Activated T-cell treated with anti-CD3 and anti-CD28 coated beads for 48 hours (primary cell): ENCODE results near the gene DNMT3A.

Experiments
- DNase-seq: peaks from one replicate; pipeline ENCODE4 v3.0.0-alpha.2; 2020; ENCODE audit warnings: low read depth

DNMT3A gene

DNA sequence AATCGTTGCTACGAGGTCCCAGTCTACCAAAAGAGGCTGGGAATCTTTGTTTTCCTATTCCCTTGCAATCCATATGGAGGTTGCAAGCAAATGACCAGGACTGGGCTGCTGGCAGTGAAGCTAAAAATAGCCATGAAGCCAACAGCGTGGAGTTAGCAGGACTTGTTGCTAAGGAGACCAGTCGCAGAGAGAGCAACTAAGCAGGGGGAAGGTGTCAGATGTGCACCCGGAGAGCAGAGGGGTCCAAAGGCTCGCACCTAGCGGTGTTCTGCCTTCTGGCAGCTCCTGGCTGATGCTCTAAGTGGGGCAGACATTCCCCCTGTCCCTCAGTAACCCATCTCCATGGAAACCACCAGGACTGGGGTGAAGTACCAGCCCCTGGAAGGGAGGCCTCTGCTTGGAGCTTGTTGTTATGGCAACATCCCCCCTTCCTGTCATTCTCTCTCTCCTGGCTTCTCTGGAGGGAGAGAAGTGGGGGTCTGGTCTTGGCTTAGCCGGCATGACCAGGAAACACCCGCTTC lies 84.6 kb downstream of the DNMT3A start:
- DNase-seq = no peak

DNA sequence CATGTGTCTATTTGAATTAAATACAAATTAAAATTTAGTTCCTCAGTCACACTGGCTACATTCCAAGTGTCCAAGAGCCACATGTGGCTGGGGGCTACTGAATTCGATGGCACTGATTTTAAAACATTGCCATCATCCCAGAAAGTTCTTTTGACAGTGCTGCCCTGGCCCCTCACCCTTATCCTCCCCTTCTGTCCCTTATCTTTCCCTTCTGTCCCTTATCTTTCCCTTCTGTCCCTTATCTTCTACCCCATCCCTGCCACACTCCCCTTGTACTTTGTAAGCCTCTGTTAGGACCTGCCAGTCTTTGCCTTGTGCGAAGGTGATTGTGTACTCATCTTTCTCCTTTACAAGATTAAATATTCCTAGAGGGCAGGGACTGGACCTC lies 85.2 kb downstream of the DNMT3A start:
- no peak for DNase-seq

DNA sequence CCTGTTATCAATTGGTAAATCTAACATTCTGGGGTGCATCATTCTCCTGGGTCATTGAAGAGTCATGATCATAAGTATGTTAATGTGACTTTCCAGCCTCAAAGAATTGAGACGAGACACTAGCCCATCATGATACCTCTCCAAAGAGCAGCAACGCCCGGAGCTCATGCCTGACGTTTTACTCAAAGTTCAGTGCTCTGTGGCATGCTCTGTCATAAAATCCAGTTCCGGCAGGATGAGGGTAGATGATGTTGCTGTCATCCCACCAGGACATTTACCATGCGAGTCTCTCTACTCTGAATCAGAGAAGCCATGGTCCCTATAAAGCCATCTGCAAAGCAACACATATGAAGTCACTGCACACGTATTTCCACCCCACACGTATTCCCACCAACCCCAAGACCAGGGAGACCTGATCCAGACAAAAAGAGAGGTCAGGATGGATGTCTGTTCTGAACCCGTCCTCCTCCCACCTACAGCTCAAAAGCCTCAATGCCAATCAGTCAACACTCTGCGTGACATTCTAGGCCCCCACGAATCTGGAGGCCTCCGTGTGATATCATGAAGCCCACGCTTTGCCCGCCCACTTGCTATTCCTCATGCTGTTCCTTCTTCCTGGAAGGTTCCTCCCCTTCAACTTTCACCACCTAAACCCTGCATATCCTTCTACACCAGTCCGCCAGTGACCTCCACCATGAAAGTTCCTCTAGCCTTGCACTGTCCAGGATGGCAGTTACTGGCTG lies 85.8 kb downstream of the DNMT3A start:
- no peak for DNase-seq

DNA sequence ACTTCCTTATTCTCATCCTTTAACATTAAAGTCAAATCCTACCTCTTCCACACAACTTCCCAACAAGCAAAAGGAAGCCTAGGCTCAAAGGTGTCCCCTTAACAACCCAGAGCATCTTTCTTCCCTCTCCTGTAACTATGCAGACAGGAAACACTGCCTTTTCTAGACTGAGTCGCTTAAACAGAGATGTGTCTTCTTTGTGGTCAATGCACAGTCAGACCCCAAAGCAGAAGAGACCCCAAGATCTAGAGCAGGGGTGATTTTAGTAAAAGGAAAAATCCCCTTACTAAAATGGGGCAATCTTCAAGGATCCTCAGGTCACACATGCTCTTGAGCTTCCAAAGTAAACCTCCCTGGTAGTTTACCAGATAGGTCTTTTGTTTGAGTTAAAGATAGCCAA lies 86.8 kb downstream of the DNMT3A start:
- no peak for DNase-seq

DNA sequence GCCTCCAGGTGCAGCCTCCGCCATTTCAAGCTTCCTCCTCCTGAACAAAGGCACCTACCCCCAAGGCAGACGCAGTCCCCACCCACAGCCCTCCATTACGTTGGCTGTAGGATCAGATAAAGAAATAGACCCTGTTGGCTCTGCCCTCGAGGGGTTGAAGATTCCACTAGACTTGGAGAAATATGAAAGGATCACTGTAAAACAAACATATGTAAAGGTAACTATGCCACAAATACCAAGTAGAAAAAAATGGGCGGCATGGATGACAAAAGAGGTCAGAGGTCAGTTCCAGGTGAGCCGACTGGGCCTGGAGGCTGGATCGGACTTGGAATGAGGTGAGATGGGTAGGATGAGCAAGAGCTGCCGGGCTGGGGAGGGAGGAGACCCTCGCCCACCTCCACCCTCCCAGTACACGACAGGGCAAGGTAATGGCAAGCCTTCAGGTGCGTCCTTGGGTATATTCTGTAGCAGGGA lies 88.5 kb downstream of the DNMT3A start:
- DNase-seq = no peak

DNA sequence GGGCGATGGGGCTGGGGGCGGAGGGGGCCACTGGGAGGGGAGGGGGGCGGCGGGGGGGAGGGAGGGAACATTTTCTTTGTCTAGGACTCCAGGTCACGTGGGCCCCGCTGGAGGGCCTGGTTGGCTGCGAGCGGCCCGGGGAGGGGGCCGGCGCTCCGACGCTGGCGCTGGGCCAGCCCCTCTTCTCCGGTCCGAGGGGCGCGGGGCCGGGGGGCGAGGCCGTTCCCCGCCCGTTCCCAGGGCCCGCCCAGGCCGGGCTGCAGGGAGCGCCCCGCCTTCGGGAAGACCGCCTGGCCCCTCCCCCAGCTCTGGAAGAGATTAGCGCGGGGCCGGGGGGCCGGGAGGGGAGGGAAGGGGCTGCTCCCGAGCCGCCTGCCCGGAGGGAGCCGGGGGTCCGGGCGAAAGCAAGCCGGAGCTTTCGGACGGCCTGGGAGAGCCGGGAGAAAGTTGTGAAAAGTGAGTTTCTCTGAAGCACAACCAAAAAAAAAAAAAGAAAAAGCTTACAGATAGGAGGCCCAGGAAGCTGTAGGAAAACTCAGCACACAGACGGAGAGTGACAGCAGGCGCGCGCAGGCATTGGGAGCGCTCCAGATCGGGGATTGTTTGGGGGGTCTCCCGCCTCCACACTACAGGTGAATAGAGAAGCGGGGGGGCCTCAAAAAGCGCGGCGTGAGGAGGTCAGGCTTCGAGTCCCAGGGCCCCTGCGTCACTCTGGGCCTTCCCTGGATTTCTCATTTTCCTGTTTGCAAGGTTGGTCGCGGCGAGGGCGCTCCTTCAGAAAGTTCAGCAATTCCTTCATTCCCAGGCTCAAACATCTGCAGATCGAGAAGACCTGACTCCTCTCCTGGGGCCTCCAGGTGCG lies 89.2 kb downstream of the DNMT3A start:
- peak; percentile 41 for DNase-seq

DNA sequence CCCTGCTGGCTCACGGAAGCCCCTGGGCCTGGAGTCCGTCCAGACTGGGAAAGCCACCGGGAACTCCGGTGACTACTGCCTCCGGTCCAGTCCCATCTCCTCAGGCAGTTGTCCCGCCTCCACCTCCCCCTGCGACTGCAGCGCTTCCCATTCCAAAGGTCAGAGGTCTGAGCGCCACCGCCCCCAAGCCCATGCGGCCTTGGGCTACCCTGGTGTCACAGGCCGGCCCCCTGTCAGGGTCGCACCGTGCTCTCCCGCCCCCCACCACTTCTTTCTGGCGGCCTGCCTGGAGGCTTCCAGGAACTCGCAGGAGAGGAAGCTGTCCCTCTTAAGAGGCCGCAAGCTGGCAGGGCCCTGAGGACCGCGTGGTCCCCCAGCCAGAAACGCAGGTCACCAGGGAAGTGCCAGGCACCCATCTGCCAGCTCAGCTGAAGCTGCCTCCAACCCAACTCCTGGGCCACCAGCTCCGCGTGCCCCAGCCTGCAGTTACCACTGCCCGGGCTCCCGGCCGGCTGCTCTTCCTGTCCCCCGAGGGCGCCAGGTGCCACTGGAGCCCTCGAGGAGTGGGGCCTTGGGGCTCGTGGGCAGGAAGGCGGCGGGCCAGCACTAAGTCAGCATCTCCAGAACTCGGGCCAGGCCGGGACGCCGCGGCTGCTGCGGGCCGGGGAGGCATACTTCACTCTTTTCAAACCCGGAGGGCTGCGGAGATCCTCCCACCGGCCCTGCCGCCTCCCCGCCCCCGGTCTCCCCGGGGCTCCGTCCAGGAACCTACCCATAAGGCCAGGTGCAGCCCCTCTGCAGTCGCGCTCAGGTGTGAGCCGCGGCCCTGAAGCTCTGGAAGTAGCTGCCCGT lies 90.1 kb downstream of the DNMT3A start:
- peak; percentile 42 for DNase-seq

DNA sequence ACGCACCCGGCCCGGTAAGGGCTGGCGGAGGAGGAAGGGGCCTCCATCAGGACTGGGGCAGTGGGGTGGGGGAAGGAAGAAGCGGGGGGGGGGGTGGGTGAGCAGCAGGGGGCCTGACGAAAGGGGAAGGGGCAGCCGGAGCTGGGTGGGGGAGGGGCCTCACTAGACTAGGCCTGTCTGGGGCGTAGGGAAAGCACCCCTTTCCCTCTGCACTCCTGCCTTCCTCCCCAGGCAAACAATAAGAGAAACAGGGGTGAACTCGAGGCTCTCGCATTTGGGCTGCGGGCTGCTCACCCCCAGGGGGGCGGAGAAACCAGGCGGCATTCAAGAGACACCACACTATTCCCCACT lies 90.7 kb downstream of the DNMT3A start:
- DNase-seq = no peak

DNA sequence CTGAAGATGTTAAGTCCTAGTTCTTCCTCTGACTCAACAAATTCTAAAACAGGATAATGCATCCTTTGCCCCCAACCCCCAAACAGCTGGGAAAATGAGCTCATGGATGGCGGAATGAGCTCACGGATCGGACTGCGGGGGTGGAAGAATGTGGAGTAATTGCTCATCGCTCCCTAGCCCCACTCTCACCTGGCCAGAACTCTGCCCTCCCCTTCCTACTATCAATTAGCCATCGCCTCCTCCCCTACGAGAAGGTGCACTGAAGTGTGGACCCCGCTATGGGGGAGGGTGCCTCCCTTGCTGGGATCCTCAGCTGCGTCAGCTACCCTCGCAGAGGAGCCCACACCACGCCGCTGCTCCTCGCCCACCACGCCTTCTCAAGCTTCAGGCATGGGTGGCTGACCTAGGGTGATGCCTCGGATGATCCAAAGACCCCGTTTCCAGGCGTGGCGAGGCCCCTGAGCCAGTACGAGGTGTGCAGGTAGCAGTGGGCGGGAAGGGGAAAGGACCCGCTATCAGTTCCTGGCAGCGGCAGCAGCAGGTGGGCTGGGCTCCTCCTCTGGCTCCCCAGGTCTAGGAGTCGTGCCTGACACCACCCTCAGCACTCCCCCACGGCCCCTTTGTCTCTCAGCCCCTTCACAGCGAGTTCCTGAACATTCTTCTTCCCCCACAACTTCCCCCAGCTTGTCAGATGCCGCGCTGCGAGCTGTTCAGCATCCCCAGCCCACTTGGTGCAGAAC lies 91.2 kb downstream of the DNMT3A start:
- DNase-seq = no peak

DNA sequence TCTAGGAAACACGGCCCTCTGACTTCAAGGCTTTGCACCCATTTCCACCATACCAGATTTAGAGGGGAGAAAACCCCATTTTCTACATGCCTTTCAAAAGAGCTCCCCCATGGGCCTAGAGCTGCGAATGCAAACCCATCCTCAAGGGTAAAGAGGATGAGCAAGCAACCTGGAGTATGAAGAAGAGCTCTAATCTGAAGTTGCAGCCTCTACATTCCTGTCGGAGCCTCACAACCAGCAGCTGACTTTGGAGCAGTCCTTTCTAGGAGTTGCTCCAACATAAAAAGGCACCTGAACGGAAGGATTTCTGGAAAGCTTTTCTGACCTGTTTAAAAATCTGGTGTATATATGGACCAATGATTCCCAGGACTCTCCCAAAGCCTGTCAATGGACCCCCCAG lies 91.9 kb downstream of the DNMT3A start:
- no peak for DNase-seq

DNA sequence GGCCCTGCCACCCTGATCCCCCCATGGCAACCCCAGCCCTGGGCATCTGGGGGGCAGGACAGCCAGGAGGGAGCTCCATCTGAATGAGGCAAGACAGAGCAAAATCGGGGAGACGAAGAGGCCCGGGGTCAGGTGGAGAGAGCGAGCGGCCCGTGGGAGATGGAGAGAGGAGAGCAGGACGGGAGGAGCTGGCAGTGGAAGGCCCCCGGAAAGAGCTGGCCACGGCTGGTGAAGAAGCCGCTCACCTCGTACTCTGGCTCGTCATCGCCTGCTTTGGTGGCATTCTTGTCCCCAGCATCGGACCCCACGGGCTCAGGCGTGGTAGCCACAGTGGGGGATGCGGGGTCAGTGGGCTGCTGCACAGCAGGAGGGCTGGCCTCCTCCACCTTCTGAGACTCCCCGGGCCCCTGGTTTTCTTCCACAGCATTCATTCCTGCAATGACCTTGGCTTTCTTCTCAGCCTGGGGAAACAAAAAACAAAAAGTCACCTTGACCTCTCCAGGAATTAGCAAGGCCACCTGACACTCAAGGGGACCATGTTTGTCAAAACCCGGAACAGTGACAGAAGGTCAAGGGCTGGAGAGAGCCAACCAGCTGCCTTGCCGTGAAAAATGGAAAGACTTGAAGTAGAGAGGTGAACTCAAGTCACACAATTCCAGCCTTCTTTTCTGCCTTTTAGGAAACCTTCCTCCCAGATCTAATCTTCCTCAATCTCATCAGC lies 93.8 kb downstream of the DNMT3A start:
- no peak for DNase-seq

DNA sequence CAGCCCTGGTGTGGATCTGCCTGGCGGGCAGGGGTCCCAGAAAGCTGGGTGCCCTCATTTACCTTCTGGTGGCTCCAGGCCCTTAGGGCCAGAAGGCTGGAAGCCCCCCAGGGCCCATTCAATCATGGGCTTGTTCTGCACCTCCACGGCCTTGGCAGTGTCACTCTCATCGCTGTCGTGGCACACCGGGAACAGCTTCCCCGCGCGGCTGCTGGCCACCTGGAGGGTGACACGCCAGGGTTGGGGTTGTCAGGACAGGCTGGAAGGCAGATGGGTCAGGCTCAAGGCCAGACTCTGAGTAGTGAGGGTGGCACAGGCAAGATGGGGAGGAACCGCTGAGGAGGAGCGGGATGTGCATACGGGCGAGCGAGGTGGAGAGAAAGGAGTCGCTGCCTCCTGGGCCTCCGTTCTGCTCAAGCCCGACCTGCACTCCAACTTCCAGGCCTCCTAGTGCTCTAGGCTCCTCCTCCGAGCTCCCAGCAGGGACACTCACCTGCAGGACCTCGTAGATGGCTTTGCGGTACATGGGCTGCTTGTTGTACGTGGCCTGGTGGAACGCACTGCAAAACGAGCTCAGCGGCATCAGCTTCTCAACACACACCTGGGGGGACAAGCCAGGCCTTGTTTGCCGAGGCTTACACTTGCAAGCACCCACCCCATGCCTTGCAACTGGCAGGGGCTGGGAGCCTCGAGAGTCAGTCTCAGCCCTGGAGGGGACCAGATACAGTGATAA lies 95.0 kb downstream of the DNMT3A start:
- no peak for DNase-seq

DNA sequence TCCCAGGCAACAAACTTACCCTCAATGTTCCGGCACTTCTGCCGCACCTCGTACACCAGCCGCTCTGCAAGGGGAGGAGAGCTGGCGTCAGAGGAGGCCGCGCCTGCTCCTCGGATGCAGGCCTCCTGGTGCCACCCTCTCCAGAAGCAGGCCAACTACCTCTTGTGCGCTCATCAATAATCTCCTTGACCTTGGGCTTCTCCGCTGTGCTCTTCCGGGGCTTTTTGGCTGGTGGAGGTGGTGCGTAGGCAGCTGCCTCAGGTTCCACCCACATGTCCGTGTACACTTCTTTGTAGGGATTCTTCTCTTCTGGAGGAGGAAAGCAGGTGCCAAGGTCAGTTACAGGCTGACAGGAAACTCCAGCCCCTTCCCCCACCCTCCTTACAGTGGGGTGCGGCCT lies 95.7 kb downstream of the DNMT3A start:
- DNase-seq = no peak

DNA sequence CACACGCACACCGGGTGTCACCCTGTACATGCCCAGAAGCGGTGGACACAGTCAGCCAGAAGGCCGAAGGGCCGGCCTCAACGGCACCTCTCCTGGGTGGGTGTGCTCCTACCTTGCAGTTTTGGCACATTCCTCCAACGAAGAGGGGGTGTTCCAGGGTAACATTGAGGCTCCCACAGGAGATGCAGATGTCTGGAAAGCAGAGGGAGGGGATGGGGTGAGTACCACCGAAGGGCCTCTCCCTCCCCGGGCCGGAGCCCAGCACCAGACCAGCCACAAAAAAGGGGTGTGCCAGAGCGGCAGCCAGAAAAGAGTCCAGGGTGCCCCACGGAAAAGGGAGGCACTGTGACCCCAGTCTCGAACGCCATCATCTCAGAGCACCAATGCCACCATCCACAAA lies 96.6 kb downstream of the DNMT3A start:
- no peak for DNase-seq

DNA sequence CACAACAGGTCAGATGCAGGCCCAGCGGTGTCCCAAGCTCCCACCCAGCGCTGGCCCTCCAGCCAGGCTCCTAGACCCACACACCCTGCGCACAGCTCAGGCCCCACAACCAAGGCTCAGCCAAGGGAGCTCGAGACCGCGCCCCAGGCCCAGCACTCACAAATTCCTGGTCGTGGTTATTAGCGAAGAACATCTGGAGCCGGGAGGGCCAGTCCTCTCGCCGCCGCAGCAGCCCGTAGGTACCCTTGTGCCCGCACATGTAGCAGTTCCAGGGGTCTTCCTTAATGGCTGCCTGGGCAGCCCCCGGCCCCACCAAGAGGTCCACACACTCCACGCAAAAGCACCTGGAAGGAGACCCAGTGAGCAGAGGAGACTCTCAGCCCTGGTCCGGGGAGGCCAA lies 97.7 kb downstream of the DNMT3A start:
- DNase-seq = no peak

DNA sequence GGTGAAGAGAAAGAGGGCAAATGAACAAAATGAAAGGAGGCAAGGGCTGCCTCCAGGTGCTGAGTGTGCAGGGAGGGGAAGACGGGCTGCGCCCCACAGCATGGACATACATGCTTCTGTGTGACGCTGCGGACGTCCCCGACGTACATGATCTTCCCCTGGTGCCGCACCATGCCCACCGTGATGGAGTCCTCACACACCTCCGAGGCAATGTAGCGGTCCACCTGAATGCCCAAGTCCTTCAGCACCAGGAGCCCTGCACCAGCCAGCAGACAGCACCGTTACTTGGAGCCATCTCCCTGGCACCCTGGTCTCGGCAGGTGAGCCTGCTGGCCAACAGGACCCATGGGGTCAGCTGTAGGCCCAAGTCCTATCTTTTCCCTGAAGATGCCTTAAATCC lies 100.3 kb downstream of the DNMT3A start:
- DNase-seq = no peak

DNA sequence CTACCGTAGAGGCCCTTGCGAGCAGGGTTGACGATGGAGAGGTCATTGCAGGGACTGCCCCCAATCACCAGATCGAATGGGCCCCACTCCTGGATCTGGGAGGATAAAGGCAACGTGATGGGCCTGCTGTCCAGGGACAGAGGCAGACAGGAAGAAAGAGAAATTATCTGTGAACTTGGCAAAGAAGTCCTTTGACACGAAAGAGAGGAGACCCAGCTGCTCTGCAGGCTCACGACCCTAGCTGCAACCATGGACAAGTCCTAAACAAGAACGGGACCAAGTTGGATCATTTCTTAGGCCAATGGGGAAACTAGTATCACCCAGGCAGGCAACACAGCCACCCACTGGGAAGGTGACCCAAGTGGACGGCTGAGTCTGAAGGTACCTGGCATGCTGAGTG lies 101.1 kb downstream of the DNMT3A start:
- no peak for DNase-seq

DNA sequence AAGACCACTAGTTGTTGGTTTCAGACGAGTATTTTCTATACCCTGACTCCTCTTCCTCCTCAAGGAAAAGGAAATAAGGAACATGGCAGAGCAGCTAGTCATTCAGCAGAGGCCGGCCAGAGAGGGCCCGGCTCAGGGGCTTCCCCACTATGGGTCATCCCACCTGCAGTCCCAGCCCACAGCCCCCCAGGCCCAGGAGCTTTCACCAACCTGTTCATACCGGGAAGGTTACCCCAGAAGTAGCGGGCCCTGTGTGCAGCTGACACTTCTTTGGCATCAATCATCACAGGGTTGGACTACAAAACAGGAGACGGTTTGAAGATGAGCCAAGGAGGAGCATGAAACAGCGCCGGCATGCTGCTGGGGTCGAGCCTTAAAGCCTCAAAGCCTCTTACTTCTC lies 102.8 kb downstream of the DNMT3A start:
- DNase-seq = no peak

DNA sequence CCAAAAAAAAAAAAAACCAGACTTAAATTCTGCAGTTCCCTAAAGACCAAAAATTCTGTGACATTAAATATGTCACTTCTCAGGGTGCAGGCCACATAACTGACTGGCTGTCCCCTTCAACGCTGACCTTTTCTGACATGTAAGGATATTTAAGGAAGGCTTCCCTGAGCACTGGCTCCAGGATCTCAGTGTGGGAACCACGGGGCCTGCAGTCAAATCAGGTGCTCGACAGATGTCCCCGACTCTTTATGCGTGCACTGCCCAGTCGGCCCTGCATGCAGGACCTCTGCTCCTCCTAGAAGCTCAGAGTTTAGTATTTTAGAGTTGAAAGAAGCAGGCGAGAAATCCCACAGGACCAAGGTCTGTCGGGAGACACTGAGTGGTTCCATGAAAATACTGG lies 104.0 kb downstream of the DNMT3A start:
- DNase-seq = no peak

DNA sequence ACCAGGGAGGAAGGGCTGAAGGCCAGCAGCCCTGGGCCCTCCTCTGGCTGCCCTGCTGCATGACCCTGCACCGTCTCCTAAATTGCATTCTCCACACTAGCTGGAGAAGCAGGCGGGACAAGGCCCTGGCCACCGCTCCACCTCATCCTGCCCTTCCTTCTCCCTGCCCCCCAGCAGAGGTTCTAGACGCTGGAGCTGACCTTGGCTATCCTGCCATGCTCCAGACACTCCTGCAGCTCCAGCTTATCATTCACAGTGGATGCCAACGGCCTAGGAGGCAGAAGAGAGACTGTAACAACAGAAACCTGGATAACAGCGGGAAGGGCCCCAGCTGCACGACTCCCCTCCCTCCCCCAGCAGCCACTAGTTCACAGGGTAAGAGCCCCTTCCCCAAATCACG lies 105.0 kb downstream of the DNMT3A start:
- DNase-seq = no peak
